Measurements from ENCODE around the gene GRIN3A.

DNA sequence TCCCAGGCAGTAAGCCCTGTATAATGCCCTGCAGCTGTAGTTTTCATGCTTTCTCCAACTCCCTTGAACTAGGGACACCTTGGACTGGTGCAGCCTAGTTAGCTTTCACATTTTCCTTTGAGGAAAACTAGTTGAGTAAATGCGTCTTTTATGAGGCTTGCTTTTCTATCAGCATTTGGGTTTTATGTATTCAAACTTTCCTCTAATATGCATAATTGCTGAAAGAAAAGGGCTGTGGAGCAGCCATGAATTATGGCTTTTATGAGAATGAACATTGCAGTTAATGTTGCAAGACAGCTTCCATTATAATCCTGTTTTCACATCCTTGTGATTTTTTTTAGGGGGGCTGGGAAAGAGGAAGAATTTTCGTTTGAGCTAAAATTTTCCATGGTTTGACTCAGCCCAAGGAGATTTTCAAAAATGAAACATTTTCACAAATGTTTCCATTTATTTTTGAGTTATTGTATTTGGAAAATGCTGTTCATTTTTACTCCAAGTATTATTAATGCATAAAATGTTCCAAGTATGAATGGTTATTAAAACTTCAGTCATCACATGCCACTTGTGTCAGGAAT, 85.8 kb downstream of the GRIN3A start:
- TF ChIP-seq, protein P1, sequence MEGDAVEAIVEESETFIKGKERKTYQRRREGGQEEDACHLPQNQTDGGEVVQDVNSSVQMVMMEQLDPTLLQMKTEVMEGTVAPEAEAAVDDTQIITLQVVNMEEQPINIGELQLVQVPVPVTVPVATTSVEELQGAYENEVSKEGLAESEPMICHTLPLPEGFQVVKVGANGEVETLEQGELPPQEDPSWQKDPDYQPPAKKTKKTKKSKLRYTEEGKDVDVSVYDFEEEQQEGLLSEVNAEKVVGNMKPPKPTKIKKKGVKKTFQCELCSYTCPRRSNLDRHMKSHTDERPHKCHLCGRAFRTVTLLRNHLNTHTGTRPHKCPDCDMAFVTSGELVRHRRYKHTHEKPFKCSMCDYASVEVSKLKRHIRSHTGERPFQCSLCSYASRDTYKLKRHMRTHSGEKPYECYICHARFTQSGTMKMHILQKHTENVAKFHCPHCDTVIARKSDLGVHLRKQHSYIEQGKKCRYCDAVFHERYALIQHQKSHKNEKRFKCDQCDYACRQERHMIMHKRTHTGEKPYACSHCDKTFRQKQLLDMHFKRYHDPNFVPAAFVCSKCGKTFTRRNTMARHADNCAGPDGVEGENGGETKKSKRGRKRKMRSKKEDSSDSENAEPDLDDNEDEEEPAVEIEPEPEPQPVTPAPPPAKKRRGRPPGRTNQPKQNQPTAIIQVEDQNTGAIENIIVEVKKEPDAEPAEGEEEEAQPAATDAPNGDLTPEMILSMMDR (IDR thresholded peaks at IDR 0.05) = no peak
- no peak for TF ChIP-seq EP300 (IDR thresholded peaks at IDR 0.05)
